Mesodermal cell (in vitro differentiated cells): ENCODE results near the gene PDGFA. TPM values are rescaled to one million over a fixed set of nuclear protein-coding genes. Genes with fewer than 3 reads are reported as not detected.

ENCODE experiments used
- H3K27ac ChIP-seq: 2 replicates; pipeline ENCODE4 v1.7.0; 2013; ENCODE audit warnings: mild to moderate bottlenecking, low read depth, low read length, moderate library complexity; ENCODE audit not compliant: severe bottlenecking
- H3K36me3 ChIP-seq: 2 replicates; pipeline ENCODE4 v1.7.1; 2013; ENCODE audit warnings: mild to moderate bottlenecking, low read length, moderate library complexity; ENCODE audit not compliant: control insufficient read depth, insufficient read depth
- H3K4me1 ChIP-seq: one replicate; pipeline ENCODE4 v1.7.1; 2013; ENCODE audit warnings: mild to moderate bottlenecking, low read length; ENCODE audit not compliant: insufficient read depth, control insufficient read depth, poor library complexity, severe bottlenecking
- H3K4me3 ChIP-seq: 2 replicates; pipeline ENCODE4 v1.7.0; 2013; ENCODE audit warnings: low read length, control low read depth, mild to moderate bottlenecking; ENCODE audit not compliant: insufficient read depth, poor library complexity, severe bottlenecking; ENCODE audit errors: extremely low read depth
- H3K9me3 ChIP-seq: 2 replicates; pipeline ENCODE4 v1.7.1; 2013; ENCODE audit warnings: mild to moderate bottlenecking, low read length, moderate library complexity; ENCODE audit not compliant: control insufficient read depth
- WGBS, 2 experiments: methylation state at CpG; one replicate each; pipeline ENCODE4 v1.1.5; 2013; ENCODE audit warnings: missing lambda C conversion rate in 2 of 2; ENCODE audit not compliant: insufficient coverage in 2 of 2; 5-methylcytosine and 5-hydroxymethylcytosine counted together
- polyA plus RNA-seq, 2 experiments: library from polyadenylated mRNA; stranded (reverse); fragments of 50-300 nt; gene quantifications; one replicate each; pipeline ENCODE4 v1.2.3, GENCODE V29; 2013

Gene PDGFA
- 37.0 TPM for polyA plus RNA-seq (2013, experiment 1 of 2)
- 32.3 TPM for polyA plus RNA-seq (2013, experiment 2 of 2)

DNA sequence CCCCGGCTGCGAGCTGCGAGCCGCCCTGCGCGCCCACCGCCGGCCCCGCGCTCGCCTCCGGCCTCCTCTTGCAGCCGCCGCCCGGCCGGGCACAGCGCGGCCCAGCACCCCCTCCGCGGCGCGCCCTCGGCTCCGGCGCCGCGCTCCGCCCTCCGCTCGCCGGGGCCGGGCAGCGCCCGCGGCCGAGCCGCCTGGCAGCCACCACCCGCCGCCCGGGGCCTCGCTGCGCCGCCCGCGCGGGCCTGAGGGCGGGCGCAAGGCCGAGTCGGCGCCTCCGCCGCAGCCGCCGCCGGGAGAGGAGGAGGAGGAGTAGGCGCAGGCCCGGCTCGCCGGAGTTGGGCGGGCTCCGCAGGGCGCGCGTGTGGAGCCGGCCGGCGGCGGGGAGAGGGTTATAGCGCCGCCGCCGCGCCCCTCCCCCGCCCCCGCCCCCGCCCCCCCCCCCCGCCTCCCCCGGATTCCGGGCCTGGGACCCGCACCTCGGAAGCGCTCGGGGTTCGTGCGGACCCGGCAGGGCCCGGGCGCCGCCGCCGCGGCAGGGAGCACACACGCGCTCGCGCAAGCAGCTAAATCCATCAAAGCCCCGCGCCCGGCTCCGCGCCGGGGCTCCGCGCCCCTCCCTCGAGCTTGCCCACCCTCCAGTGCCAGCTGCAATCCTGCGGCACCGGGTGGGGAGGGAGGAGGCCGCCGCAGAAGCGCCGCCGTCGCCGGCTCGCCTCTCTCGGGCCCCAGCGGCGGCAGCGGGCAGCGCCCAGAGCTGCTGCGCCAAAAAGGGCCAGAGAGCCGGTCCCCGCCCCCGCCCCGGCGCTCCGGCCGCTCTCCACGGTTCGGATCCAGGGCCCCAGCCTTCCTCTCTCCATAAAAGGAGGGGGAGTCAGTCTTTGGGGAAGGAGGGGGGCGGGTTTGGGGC, at the start of gene PDGFA:
Gene PDGFA, minus strand, starts transcription at position 363 of the 907 bp plus-strand sequence. CDS start 845 bp downstream, outside the sequence.
- Histone ChIP-seq H3K27ac (no peak within 1 kb of the TSS), H3K9me3 (no peaks in the 10 kb centered on the region), H3K36me3 (no peaks in the 10 kb centered on the region), H3K4me1 (peaks cover 29% of the 10 kb centered on the region), H3K4me3 (peak within 1 kb of the TSS; percentile 68)
- 0% methylated on average over 35 to 45 of the region's 132 CpGs for WGBS, 2 experiments

DNA sequence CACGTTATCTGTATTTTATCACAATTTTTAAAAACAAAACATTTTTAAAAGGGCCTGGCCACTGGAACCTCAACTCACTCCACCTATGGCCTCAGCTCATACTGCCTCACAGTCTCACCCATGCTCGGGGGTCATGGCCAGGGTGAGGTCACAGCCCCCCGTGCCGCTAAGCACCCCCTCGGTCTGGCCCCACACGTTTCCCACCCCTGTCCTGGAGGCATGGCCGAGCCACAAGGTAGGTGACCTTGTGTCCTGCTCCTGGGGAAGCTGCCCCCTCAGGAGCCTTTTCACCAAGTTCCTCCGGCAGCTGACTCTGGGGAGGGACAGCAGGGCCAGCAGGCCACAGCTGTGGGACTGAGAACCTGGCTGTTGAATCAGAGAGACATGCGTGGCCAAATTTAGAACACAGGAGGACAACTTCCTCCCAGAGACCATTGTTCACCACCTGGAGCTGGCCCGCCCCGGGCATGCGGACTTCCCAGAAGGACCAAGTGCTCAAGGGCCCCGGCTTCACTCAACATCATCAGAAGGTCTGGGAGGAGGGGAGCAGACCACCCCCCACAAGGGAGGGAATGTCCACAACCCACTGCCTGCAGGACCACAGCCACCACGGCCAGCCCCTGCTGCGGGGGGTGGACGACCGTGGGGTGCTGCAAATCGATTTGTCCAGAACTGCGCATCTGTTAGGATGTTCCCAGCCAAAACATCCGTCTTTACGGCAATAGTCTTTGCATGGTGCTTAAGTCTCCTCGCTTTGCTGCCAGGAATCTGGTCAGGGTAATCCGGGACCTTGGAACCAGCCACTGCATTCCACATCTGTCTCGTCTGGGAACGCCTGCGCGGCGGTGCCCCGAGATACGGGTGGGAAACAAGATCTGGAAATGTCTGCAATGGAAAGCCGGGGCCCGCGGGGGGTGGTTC, 48.6 kb upstream of the PDGFA start:
- 97% methylated on average over 27 to 32 of the region's 33 CpGs for WGBS, 2 experiments
- no peak overlapping the region for H3K27ac ChIP-seq
- H3K36me3 ChIP-seq: no peaks in the 10 kb centered on the region
- no peak overlapping the region for H3K4me3 ChIP-seq
- no peaks in the 10 kb centered on the region for H3K9me3 ChIP-seq
- H3K4me1 ChIP-seq: no peaks in the 10 kb centered on the region

DNA sequence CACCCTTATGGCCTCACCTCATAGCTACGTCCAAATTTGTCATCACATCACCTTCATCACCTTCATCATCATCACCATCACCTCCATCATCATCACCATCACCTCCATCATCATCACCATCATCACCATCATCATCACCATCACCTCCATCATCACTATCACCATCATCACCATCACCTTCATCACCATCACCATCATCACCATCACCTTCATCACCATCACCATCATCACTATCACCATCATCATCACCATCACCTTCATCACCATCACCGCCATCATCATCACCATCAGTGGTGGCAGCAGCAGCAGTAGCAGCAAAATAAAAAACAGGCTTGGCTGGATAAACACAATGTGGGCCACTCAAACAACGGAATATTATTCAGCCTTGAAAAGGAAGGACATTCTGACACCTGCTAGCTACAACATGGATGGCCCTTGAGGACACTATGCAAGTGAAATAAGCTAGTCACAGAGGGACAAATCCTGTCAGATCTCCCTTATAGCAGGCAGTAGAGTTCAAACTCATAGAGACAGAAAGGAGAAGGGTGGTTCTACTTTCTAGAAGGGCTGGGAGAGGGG, 47.7 kb upstream of the PDGFA start:
- Histone ChIP-seq H3K36me3 (no peaks in the 10 kb centered on the region), H3K4me1 (no peaks in the 10 kb centered on the region), H3K4me3 (no peak overlapping the region), H3K9me3 (no peaks in the 10 kb centered on the region), H3K27ac (no peak overlapping the region)
- WGBS, 2 experiments: 94 to 100% methylated on average over 2 of the region's 3 CpGs

- Histone ChIP-seq H3K36me3 (no peaks in the 10 kb centered on the region), H3K27ac (no peak overlapping the region), H3K4me3 (no peak overlapping the region), H3K4me1 (no peaks in the 10 kb centered on the region), H3K9me3 (no peaks in the 10 kb centered on the region)
- 67% methylated on average over 1 of the region's 1 CpG; no CpG with 5 or more reads in 1 of the 2 experiments for WGBS, 2 experiments
Observed at GRCh38 chr7:566100-566499, 46.5 kb upstream of the PDGFA start.

GRCh38 chr7:564176-564865, 44.7 kb upstream of the PDGFA start:
- Histone ChIP-seq H3K4me3 (no peak overlapping the region), H3K27ac (no peak overlapping the region), H3K36me3 (no peaks in the 10 kb centered on the region), H3K4me1 (no peaks in the 10 kb centered on the region), H3K9me3 (no peaks in the 10 kb centered on the region)
- 91 to 94% methylated on average over 24 to 25 of the region's 26 CpGs for WGBS, 2 experiments

GRCh38 chr7:563629-564170, 44.1 kb upstream of the PDGFA start:
- no peak overlapping the region for H3K27ac ChIP-seq
- no peaks in the 10 kb centered on the region for H3K9me3 ChIP-seq
- no peaks in the 10 kb centered on the region for H3K36me3 ChIP-seq
- 89 to 92% methylated on average over 9 of the region's 11 CpGs for WGBS, 2 experiments
- H3K4me3 ChIP-seq: no peak overlapping the region
- H3K4me1 ChIP-seq: no peaks in the 10 kb centered on the region

- 95 to 96% methylated on average over 12 to 15 of the region's 17 CpGs for WGBS, 2 experiments
- H3K36me3 ChIP-seq: no peaks in the 10 kb centered on the region
- H3K4me3 ChIP-seq: no peak overlapping the region
- no peaks in the 10 kb centered on the region for H3K9me3 ChIP-seq
- H3K27ac ChIP-seq: no peak overlapping the region
- H3K4me1 ChIP-seq: no peaks in the 10 kb centered on the region
Observed at GRCh38 chr7:562789-563628, 43.4 kb upstream of the PDGFA start.

DNA sequence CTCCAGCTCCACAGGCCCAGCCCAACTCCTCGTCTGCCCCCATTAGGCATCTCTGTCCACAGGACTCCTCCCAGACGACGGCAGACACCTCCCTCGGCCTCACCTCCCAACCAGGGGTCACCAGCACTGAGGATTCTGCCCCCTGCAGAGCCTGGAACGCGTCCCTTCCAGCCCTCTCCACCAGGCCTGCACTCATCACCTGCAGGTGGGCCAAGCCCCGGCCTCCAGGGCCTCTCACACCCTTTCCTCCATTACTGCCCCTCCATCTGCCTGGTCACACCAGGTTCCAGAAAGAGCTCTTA, 42.7 kb upstream of the PDGFA start:
- Histone ChIP-seq H3K9me3 (no peaks in the 10 kb centered on the region), H3K4me1 (no peaks in the 10 kb centered on the region), H3K4me3 (no peak overlapping the region), H3K36me3 (no peaks in the 10 kb centered on the region), H3K27ac (no peak overlapping the region)
- 76 to 79% methylated on average over 7 of the region's 7 CpGs for WGBS, 2 experiments

DNA sequence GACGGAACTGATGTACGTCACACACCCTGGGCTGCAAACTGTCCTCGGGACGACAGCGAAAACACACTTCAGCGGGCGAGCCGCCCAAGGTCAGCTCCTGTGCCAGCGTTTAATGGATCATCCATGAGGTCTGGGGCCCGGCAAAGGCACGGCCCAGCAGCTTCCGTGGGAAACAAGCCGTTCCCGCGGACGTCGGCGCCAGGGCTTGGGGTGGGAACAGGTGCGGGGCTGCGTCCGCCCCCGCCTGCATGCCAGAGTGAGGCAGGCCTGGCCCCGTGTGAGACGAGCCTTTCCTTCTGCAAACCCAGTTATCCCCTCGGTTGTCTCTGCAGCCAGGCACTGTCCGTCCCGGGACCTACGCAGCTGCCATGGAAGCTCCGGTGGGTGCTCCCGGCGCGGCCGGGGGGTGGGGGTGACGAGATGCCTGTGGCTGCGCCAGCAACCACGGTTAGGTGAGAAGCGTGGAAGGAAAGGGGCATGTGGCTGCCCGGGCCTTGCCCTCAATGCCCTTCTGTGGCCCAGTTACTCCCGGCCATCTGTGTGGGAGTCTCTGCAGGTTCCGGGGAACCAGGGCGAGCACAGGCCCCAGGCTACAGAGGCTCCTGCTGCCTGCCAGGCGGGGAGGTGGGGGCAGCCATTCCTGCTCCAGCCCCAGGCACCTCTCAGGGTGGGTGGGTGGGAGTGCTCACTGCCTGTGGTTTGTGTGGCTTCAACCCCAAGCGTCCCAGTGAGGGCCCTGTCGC, 42.2 kb upstream of the PDGFA start:
- Histone ChIP-seq H3K27ac (no peak overlapping the region), H3K4me1 (no peaks in the 10 kb centered on the region), H3K9me3 (no peaks in the 10 kb centered on the region), H3K36me3 (no peaks in the 10 kb centered on the region), H3K4me3 (no peak overlapping the region)
- WGBS, 2 experiments: 94% methylated on average over 34 to 39 of the region's 44 CpGs
